HG02885 (cell line): Measurements from ENCODE around the gene WSCD2.

ENCODE experiments used
- ATAC-seq: cut with Tn5 transposase; IDR thresholded peaks from one replicate; pipeline ENCODE4 v1.9.1; 2021; ENCODE audit warnings: mild to moderate bottlenecking; ENCODE audit not compliant: unreplicated experiment, poor library complexity

Gene WSCD2

DNA sequence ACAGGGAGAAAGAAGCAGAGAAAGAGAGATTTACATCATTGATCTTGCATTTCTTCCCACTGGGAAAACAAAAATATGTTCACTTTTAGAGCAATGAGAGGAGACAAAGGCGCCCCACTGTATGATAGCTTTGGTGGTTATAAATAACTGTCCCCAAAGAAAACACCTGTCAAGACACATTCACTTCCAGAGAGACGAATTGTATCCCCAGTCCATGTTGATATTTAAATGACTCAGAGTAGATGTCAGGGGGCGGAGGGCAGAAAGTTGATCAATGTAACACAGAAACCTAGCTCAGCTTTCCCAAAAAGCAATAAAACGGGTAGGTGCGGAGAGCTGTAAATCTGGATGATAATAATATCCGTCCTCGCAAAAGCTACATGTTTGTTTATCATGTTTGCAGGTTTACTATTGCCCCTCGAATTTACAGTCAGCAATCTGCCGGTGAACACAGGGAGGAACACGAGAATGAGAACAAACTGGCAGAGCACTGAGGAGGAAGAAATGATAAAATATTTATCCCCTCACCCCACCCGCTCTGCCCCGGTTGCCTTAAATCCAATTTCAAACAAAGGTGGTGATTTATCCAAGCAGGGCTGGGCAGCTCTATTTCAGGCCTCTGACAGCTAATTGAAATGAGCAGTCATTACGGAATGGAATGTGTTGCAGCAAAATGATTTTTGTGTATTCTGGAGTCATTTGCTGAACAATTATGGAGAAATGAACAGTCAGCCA is 125.6 kb downstream of the WSCD2 start:
- ATAC-seq = no peak

GRCh38 chr12:108255252-108255602 is 126.1 kb downstream of the WSCD2 start:
- ATAC-seq = no peak

- no peak for ATAC-seq
Observed at GRCh38 chr12:108257004-108257403, 127.9 kb downstream of the WSCD2 start.

DNA sequence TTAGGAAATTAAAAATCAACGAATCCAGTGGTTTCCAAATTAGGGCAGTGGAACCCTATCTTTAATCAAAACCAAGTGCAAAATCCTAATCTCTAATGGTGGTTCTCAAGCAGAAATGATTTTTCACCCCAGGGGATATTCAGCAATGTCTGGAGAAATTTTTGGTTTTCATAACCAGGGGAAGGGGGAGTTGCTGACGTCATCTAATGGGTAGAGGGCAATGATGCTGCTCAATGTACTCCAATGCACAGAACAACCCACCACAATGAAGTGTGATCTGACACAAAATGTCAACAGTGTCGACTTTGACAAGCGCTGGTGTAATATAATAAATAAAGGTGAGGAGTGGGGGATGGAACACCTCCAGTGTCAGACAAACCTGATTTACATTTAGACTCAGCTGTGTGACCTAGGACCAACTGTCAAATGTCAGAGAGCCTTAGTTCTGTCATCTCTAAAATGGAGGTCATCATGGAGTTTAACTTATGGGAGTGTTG is 128.6 kb downstream of the WSCD2 start:
- no peak for ATAC-seq

DNA sequence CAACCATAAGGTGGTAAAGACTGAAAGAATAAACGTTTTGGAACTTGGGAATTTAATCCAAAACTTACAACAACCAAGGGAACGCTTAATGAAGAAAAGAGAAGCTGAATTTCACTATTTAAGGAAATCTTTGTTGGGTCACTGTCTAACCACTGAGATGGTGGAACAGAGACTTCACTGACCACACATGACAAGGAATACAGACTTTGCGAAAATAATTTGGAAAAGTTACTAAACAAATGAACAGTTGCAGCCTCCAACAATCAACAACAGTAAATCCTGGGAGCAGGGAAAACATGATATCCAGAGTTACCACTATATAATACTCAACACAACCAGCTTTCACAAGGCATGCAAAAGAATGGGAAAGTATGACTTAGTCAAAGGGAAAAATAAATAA is 131.0 kb downstream of the WSCD2 start:
- no peak for ATAC-seq

- ATAC-seq = no peak
Observed at GRCh38 chr12:108260969-108261368, 131.9 kb downstream of the WSCD2 start.

- ATAC-seq = no peak
Observed at GRCh38 chr12:108265505-108265904, 136.4 kb downstream of the WSCD2 start.

- ATAC-seq = no peak
Observed at GRCh38 chr12:108266131-108266530, 137.0 kb downstream of the WSCD2 start.

- ATAC-seq = no peak
Observed at GRCh38 chr12:108267450-108267849, 138.4 kb downstream of the WSCD2 start.

DNA sequence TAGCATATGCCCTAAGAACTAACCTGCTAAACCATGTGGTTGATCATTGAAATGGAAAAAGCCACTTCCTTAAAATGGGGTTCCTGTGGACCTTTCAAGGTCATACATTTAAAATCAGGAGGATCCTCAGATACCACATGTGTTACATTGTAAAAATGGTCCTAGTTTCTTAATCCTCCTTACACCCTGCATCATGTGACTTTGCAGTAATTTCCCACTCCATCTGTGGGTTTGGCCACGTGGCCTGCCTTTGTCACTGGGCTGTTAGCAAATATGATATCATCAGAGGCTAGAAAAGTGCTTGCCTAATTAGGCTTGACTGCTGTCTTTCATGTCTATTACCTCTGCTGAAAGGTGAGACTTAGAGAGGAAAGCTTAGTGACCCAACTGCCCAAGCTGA is 139.3 kb downstream of the WSCD2 start:
- ATAC-seq = no peak

GRCh38 chr12:108269224-108269623 is 140.1 kb downstream of the WSCD2 start:
- no peak for ATAC-seq

DNA sequence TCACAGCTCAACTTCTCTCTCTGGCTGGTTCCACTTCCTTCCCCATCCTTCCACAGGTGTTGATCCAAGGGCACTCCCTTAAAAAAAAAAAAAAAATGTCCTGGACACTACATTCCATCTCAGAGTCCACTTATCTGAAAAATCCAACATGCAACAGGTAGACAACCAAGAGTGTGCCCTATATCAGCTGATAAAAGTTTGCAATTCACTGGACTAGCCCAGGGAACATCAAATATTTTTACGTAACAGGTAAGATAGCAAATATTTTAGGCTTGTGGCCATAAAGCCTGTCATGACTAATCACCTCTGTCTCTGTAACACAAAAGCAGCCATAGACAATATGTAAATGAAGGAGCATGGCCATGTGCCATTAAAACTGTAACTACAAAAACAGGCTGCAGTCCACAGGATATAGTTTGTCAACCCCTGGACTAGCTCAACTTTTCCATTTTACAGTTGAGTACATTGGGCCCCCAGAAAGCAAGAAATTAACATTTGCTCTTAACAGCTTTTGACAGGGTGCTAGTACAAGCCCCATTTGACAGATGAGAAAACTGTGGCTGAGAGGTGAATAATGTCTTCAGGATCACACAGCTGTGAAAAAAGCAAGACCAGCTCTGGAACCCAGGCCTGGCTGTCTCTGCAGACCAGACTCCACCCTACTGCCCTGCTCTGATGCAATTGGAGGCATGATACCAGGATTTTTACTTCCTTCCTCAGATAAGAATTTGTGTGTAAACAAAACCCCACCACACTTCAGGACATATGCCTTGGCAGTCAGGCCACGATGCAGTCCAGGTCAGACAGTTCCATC is 141.2 kb downstream of the WSCD2 start:
- ATAC-seq = no peak

- no peak for ATAC-seq
Observed at GRCh38 chr12:108270849-108271143, 141.7 kb downstream of the WSCD2 start.

DNA sequence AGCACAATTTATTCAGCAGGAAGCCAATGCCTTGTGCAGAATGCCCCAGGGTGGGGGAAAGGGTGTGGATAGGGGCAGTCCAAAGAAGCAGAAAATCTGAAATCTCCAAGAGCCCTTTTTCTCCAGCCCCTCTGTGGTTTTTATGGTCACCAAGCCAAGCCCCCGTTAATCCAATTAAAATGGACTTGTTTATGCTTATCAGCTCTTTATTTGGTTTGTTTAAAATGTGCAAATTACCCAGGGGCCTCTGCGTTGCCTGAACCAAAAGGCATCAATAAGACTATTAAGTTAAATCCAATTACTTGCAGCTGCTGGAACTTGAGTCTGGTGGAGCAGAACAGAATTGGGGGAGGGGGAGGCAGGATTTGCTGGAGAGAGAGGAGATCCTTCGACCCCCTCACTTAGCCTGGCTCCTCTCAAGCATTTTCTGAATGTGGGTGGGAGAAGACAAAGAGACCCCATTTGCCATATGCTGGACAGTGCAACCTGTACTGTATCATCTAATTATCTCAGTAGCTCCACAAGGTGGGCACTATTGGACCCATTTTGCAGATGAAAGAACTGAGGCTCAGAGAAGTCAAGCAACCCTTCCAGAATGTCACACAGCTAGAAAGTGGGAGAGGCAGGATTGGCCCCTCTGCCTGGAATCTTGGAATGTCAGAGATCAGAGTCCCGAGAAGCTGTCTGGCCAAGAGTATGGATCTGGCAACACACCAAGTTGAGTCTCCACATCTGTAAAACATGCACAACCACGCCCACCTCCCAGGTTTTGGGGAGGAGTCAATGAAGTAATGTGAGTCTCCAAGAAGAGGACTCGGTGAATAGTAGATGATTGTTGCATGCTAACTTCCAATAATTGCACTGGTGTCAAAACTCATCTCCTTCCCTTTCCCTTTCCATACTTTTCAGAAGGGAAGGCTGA is 143.1 kb downstream of the WSCD2 start:
- ATAC-seq = no peak

- ATAC-seq = no peak
Observed at GRCh38 chr12:108273217-108273616, 144.1 kb downstream of the WSCD2 start.

DNA sequence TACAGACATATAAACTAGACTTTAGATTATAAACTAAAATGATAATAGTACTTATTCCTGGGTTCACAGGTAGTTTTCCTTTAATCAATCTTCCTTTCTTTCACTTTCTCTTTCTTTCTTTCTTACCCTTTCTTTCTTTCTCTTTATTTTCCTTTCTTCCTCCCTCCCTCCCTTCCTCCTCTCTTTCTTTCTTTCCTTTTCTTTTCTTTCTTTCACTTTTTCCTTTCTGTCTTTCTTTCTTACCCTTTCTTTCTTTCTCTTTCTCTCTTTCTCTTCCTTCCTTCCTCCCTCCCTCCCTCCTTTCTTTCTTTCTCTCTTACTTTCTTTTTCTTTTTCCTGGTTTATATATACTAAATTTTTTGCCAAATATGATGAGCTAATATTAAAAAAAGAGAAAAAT is 148.5 kb downstream of the WSCD2 start:
- no peak for ATAC-seq

GRCh38 chr12:108282160-108282559 is 153.1 kb downstream of the WSCD2 start:
- no peak for ATAC-seq

DNA sequence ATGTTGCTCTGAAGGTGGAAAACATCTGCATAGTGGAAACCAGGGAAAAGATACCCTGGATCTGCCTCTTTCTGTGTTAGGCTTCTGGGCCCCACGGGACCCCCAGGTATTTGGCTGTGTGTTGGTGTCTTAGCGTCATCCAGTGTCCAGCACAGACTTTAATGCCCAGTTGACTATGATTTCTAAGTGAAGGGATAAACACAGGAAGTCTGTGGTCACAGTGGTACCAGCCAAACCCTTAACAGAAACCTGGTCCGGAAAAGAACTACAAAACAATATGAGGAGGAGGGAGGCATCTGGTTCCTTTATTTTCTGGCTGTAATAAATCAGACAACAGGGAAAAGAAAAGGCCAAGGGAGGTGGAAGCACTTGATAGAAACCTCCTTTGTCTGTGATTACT is 153.6 kb downstream of the WSCD2 start:
- ATAC-seq = no peak

DNA sequence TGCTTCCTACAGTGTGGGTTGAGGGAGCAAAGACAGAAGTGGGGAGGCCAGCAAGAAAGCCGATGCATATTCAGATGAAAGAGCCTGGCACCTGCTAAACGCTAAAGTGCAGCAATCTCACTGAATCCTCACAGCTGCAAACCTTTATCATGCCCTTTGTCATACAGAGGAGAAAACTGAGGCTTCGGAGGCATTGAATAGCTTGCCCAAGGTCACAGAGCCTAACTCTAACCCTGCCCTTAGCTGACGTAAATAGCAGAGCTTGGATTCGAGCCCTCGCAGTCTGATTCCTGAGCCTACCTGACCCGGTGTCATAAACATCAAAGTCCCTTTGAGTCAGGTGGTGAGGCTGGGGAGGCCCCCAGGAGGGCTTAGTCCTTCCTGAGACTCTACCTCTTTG is 155.1 kb downstream of the WSCD2 start:
- no peak for ATAC-seq

GRCh38 chr12:108285016-108285415 is 155.9 kb downstream of the WSCD2 start:
- no peak for ATAC-seq

- no peak for ATAC-seq
Observed at GRCh38 chr12:108287227-108287626, 158.1 kb downstream of the WSCD2 start.
